ENCODE data around the gene DENND5A. TPM values are rescaled to one million over a fixed set of nuclear protein-coding genes. Genes with fewer than 3 reads are reported as not detected.
A peak's percentile ranks its signal among the peaks of the same experiment; 100 is the strongest.
"Not testable (repeated sequence)": the region's sequence is repeated elsewhere in the genome, so short reads cannot be mapped to it uniquely, and the experiment has no call there.

DENND5A gene
- total RNA-seq, 1 experiment from 2014 or later: 58.0 TPM

- BruUV-seq (replicated peaks): no TSS peak
- H3K27ac Mint-ChIP-seq (ENCODE audit: unreplicated experiment): no peak overlapping the region
- H3K36me3 Mint-ChIP-seq (ENCODE audit: insufficient read depth, unreplicated experiment): peaks cover 8% of the 10 kb centered on the region
- intact Hi-C loops (cut with micrococcal nuclease; ENCODE audit: unreplicated experiment): no loop called here
- H3K9me3 Mint-ChIP-seq (ENCODE audit: unreplicated experiment): no peaks in the 10 kb centered on the region
- no peaks in the 10 kb centered on the region for H3K36me3 ChIP-seq (ENCODE audit: control insufficient read depth, insufficient read depth, low read length)
- CTCF ChIA-PET: no interaction called here
- TF ChIP-seq CTCF (IDR thresholded peaks at IDR 0.05; ENCODE audit: insufficient read depth in 1 of 2, low read depth in 1 of 2, low read length in 1 of 2, severe bottlenecking in 1 of 2, unreplicated experiment in 1 of 2): no peak
- H3K4me3 ChIP-seq (ENCODE audit: low read depth, low read length): no peak overlapping the region
- no peak for DNase-seq
- POLR2A ChIA-PET: no interaction called here
- no peaks in the 10 kb centered on the region for H3K4me1 ChIP-seq
- H3K9me3 ChIP-seq: no peaks in the 10 kb centered on the region
- H3K4me3 Mint-ChIP-seq (ENCODE audit: unreplicated experiment): no peak overlapping the region
- no peaks in the 10 kb centered on the region for H3K4me1 Mint-ChIP-seq (ENCODE audit: low read depth, unreplicated experiment)
- H3K27me3 ChIP-seq (replicated peaks; ENCODE audit: control insufficient read depth, insufficient read depth, low read length): no peaks in the 10 kb centered on the region
- H3K27me3 Mint-ChIP-seq (ENCODE audit: insufficient read depth, unreplicated experiment): no peaks in the 10 kb centered on the region
Measured at GRCh38 chr11:9249252-9249651, 15.9 kb downstream of the DENND5A start.

GRCh38 chr11:9247863-9248262 is 17.3 kb downstream of the DENND5A start:
- ChIA-PET CTCF (no interaction called here), POLR2A (interaction anchor here (0.5 to 0.6 kb wide), 2 partner anchors 116 to 1058 kb away, joined by 3 to 9 read pairs; no protein-coding TSS in a partner anchor)
- Mint-ChIP-seq H3K36me3 (ENCODE audit: insufficient read depth, unreplicated experiment) (peaks cover 5% of the 10 kb centered on the region), H3K4me3 (ENCODE audit: unreplicated experiment) (no peak overlapping the region), H3K27ac (ENCODE audit: unreplicated experiment) (no peak overlapping the region), H3K27me3 (ENCODE audit: insufficient read depth, unreplicated experiment) (no peaks in the 10 kb centered on the region), H3K9me3 (ENCODE audit: unreplicated experiment) (no peaks in the 10 kb centered on the region), H3K4me1 (ENCODE audit: low read depth, unreplicated experiment) (no peaks in the 10 kb centered on the region)
- Histone ChIP-seq H3K9me3 (no peaks in the 10 kb centered on the region), H3K4me3 (ENCODE audit: low read depth, low read length) (no peak overlapping the region), H3K4me1 (no peaks in the 10 kb centered on the region; the same call in 1 of the 2 replicates), H3K36me3 (ENCODE audit: control insufficient read depth, insufficient read depth, low read length) (no peaks in the 10 kb centered on the region), H3K27me3 (replicated peaks; ENCODE audit: control insufficient read depth, insufficient read depth, low read length) (no peaks in the 10 kb centered on the region)
- no peak for TF ChIP-seq CTCF (IDR thresholded peaks at IDR 0.05; ENCODE audit: insufficient read depth in 1 of 2, low read depth in 1 of 2, low read length in 1 of 2, severe bottlenecking in 1 of 2, unreplicated experiment in 1 of 2)
- BruUV-seq (replicated peaks): no TSS peak
- DNase-seq: no peak
- intact Hi-C loops (cut with micrococcal nuclease; ENCODE audit: unreplicated experiment): no loop called here

- peaks cover 20% of the 10 kb centered on the region for H3K36me3 Mint-ChIP-seq (ENCODE audit: insufficient read depth, unreplicated experiment)
- CTCF ChIA-PET: interaction anchor here (0.7 kb wide), 1 partner anchor 1035 kb away, joined by 4 read pairs; no protein-coding TSS in a partner anchor
- H3K27ac Mint-ChIP-seq (ENCODE audit: unreplicated experiment); H3K4me3 Mint-ChIP-seq (ENCODE audit: unreplicated experiment); H3K4me3 ChIP-seq (ENCODE audit: low read depth, low read length); DNase-seq; H3K36me3 ChIP-seq (ENCODE audit: control insufficient read depth, insufficient read depth, low read length); H3K27me3 ChIP-seq (replicated peaks; ENCODE audit: control insufficient read depth, insufficient read depth, low read length); H3K4me1 ChIP-seq; H3K27me3 Mint-ChIP-seq (ENCODE audit: insufficient read depth, unreplicated experiment); BruUV-seq (replicated peaks); POLR2A ChIA-PET; H3K4me1 Mint-ChIP-seq (ENCODE audit: low read depth, unreplicated experiment); intact Hi-C loops (cut with micrococcal nuclease; ENCODE audit: unreplicated experiment): not testable (repeated sequence)
- H3K9me3 Mint-ChIP-seq (ENCODE audit: unreplicated experiment): peaks cover 28% of the 10 kb centered on the region
- H3K9me3 ChIP-seq: peaks cover 14% of the 10 kb centered on the region
Measured at GRCh38 chr11:9236242-9236641, 28.9 kb downstream of the DENND5A start.

- no peaks in the 10 kb centered on the region for H3K27me3 Mint-ChIP-seq (ENCODE audit: insufficient read depth, unreplicated experiment)
- DNase-seq: no peak
- ChIA-PET CTCF (no interaction called here), POLR2A (interaction anchor here (0.5 kb wide), 1 partner anchor 547 kb away, joined by 3 read pairs; no protein-coding TSS in a partner anchor)
- no peak overlapping the region for H3K4me3 Mint-ChIP-seq (ENCODE audit: unreplicated experiment)
- BruUV-seq (replicated peaks): no TSS peak
- Histone ChIP-seq H3K36me3 (ENCODE audit: control insufficient read depth, insufficient read depth, low read length) (no peaks in the 10 kb centered on the region), H3K27me3 (replicated peaks; ENCODE audit: control insufficient read depth, insufficient read depth, low read length) (no peaks in the 10 kb centered on the region), H3K4me3 (ENCODE audit: low read depth, low read length) (no peak overlapping the region), H3K9me3 (peaks cover 14% of the 10 kb centered on the region), H3K4me1 (peaks cover 34% of the 10 kb centered on the region)
- H3K27ac Mint-ChIP-seq (ENCODE audit: unreplicated experiment): peak overlapping the region; percentile 35
- peaks cover 28% of the 10 kb centered on the region for H3K4me1 Mint-ChIP-seq (ENCODE audit: low read depth, unreplicated experiment)
- TF ChIP-seq CTCF (IDR thresholded peaks at IDR 0.05; ENCODE audit: insufficient read depth in 1 of 2, low read depth in 1 of 2, low read length in 1 of 2, severe bottlenecking in 1 of 2, unreplicated experiment in 1 of 2): no peak
- peaks cover 28% of the 10 kb centered on the region for H3K9me3 Mint-ChIP-seq (ENCODE audit: unreplicated experiment)
- intact Hi-C loops (cut with micrococcal nuclease; ENCODE audit: unreplicated experiment): no loop called here
- H3K36me3 Mint-ChIP-seq (ENCODE audit: insufficient read depth, unreplicated experiment): peaks cover 35% of the 10 kb centered on the region
Measured at GRCh38 chr11:9232482-9232881, 32.7 kb downstream of the DENND5A start.

Measured in Caco-2 (cell line).